Activated CD4-positive, alpha-beta T cell treated with anti-CD3 and anti-CD28 coated beads, Interleukin-2, amount 50 U/mL, for 1 hour (primary cell): Measurements from ENCODE around the gene ATP8B1.

ENCODE experiments used
- DNase-seq: peaks from one replicate; pipeline ENCODE4 v3.0.0-alpha.2; 2020

Gene ATP8B1

DNA sequence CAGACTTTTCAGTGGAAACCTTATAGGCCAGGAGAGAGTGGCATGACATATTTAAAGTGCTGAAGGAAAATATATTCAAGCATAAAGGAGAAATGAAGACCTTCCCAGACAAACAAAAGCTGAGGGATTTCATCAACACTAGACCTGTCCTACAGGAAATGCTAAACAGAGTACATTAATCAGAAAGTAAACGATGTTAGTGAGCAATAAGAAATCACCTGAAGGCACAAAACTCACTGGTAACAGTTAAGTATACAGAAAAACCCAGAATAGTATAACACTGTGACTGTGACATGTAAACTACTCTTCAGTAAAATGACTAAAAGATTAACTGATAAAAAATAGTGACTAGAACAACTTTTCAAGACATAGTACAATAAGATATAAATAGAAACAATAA is 87.4 kb downstream of the ATP8B1 start:
- no peak for DNase-seq

DNA sequence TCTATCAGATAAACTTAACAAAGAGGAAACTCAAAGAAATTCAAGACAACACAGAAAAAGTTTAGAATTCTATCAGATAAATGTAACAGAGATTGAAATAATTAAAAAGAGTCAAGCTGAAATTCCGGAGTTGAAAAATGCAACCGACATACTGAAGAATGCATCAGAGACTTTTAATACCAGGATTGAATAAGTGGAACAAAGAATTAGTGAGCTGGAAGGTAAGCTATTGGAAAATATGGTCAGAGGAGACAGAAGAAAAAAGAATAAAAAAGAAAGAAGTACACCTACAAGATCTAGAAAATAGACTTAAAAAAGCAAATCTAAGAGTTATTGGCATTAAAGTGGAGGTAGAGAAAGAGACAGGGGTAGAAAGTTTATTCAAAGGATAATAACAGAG is 88.0 kb downstream of the ATP8B1 start:
- DNase-seq: no peak

DNA sequence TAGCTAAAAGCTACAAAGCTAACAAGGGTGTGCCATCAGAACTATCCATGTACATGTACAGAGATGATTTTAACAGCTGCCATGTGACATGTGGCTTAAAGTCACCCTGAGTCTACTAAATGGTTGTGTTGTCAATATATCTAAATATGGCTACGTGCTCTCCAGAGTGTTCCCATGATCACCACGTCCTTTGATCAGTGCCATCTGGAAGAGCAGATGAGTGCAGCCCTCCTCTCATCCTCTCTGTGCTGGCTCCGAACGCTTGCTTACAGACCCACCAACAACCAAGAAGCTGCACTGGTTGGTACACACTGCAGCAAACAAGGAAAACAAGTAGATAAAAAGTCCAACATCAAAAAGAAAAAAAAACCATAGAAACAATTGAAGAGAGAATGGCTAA is 92.9 kb downstream of the ATP8B1 start:
- no peak for DNase-seq

DNA sequence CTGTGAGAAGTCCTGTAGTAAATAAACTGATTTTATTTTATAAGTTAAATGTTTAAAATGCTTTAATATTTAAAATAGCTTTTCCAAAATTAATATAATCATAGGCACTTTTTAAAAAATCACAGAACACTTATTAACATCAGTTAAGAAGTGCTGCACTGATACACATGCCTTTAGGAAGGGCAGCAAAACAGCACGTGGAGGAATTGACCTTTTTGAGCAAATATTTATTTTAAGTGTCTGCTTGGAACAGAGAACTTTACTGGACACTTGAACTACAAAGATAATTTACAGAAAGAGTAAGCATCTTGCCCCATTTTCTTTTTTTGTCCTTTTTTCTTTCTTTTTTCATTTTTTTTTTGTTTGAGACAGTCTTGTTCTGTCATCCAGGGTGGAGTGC is 93.8 kb downstream of the ATP8B1 start:
- DNase-seq: no peak

DNA sequence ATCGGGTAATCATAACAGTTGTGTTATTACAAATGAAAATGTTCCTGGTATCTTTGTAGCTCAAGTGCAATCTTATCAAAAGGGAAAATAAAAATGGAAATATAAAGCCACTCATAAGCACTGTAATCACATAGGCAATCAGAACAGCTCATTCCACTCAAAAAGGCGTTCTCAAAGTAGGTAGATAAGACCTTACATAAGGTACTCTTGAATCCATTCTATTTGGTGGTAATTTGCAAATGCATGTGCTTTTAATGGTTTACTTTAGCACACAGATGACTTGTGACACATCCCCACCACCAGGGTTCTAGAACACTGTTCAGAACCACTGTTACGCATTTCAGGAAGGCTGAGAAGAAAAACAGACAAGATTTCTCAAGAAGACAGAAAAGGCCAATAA is 94.8 kb downstream of the ATP8B1 start:
- DNase-seq: no peak

DNA sequence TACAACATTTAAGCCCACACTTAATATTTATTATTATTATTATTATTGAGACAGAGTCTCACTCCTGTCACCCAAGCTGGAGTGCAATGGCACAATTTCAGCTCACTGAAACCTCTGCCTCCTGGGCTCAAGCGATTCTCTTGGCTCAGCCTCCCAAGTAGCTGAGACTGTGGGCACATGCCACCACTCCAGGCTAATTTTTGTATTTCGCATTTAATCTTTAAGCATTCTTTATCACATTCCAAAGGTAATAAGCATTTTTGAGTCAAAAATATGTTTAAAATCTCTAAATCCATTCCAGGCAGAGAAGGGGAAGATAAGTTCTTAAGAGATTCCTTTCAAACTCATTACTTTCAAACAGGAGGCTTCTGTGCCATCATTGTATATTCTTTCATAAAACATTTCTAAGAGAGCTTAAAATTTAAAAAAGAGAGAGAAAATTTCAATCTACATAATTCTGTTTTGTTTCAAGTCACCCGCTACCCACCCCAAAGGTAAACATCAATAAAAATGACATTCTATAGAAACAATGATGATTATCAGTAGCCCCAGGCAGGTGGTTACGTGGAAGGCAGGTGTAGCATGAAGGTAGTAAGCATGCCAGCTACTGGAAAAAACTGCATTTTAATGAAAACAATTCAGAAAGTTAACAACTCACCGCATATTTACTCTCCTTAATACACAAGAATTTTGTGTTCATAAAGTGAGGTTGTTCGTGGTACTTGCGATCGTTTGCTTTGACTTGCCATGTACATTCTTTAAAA is 97.1 kb downstream of the ATP8B1 start:
- no peak for DNase-seq

DNA sequence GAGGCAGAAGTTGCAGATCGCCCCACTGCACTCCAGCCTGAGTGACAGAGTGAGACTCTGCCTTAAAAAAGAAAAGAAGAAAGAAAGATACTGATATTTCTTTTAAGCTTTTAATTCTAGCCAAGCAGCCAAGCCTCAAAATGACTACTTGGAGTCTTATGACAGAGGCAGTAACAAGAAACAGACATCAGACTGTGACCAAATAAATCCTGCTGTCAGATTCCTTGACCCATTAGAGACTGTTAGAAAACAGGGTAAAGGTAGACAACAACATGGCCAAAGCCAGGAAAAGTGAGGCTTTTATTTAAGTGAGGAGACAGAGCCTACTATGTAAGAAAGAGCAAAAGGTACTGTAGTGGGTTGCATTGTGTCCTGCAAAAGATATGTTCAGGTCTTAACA is 98.1 kb downstream of the ATP8B1 start:
- DNase-seq: no peak

DNA sequence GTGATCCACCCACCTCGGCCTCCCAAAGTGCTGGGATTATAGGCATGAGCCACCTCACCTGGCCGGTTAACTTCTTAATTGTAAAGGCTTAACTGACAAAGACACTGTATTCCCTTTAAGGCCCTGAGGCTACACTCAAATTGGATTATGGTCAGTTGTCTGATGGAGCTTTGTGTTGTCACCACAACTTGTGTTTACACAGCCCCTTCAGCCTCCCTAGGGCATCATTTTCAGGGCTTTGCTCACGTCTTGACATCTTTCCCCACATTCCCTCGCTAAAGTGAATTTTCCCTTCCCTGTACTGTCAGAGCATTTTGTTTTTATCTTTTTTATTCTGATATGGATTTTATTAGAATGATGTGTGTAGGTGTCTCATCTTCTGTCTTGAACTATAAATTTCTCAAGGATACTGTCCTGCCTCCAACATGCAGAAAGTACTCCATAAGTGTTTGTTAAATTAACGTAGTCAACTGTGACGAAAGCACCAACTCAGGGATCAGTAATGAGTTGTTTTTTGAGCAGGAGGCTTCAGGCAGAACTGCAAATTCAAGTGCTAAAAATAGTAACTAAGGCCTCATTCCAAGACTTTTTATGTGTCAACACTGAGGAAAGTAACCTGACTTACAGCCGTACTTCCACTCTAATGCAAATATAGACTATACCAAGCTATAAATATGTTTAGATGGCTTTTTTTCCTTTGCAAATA is 104.4 kb downstream of the ATP8B1 start:
- DNase-seq: no peak

DNA sequence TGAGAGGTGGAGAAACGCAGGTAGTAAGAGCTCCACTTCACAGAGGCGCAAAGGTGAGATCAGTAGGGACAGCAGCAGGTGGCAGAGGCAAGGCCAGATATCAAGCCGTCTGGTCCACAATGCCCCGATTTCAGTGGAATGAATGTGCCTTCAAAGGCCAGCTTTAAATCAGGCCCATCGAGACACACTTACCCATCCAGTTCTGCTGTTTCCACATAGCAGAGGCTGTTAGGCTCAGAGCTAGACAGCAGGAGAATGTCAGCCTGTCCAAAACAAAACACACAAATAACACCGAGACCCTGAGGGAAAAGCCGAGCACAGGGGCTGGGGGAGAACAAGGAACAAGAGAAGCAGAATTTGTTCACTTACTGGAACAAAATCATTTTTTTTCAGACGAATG is 105.7 kb downstream of the ATP8B1 start:
- DNase-seq: no peak

DNA sequence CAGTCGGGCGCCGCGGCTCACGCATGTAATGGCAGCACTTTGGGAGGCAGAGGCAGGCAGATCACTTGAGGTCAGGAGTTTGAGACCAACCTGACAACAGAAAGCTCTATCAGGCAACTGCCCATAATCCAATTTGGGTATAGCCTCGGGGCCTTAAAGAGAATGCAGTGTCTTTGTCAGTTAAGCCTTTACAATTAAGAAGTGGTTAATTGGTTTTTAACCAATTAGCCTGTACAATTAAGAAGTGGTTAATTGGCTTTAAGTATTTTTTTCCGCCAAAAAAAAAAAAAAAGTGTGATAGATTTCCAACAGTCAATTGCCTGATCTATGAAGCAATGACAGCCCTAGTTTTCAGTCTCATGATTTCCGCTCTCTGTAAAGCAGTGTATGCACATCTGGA is 106.8 kb downstream of the ATP8B1 start:
- no peak for DNase-seq

DNA sequence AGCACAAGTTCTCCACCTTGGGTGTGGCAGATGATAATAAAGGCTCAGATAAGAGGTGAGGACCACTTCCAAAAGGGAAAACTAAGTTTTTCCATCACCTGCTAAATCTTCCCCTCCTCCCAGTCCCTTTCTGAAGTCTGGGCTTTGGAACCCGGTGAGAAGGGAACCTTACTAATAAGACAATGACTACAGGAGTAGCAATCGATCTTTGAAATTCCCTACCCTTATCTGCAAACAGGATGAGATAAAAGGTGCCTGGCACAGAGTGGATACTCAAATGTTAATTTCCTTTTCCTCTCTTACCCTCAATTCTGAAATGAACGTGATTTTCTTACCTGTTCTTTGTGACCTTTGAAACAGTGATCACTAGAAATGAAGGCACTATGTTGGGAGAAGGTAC is 111.8 kb downstream of the ATP8B1 start:
- DNase-seq: no peak

DNA sequence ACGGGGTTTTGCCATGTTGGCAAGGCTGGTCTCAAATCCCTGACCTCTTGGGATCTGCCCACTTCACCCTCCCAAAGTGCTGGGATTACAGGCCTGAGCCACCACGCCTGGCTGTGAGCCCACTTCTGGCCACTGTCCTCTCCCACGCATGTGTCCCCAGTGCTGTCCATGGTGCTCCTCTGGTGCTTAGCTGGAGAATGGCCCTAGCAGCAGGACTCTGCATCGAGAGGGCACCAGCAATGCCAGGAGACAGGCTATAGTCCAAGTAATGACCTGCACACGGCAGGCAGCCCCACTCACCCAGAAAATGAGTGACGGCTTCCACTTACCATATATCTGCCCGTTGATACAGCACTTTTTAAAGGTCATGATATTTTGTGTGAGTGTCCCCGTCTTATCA is 115.1 kb downstream of the ATP8B1 start:
- no peak for DNase-seq

DNA sequence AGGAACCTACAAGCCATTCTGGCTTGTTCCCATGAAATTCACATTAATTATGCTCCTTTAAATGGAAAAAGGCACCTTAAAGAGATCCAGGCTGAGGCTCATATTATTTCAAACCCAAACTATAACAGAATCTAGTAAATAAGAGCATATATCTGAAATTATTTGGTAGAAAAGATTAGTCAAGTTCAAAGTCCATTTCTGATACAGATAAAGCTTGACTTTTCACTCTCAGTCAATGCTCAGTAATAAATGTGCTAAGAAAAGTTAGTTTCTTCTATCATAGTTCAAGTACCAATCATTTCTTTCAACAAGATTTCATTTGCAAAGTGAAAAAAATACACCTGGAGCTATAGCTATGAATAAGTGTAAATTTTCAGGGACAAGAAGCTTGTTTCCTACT is 119.6 kb downstream of the ATP8B1 start:
- no peak for DNase-seq

DNA sequence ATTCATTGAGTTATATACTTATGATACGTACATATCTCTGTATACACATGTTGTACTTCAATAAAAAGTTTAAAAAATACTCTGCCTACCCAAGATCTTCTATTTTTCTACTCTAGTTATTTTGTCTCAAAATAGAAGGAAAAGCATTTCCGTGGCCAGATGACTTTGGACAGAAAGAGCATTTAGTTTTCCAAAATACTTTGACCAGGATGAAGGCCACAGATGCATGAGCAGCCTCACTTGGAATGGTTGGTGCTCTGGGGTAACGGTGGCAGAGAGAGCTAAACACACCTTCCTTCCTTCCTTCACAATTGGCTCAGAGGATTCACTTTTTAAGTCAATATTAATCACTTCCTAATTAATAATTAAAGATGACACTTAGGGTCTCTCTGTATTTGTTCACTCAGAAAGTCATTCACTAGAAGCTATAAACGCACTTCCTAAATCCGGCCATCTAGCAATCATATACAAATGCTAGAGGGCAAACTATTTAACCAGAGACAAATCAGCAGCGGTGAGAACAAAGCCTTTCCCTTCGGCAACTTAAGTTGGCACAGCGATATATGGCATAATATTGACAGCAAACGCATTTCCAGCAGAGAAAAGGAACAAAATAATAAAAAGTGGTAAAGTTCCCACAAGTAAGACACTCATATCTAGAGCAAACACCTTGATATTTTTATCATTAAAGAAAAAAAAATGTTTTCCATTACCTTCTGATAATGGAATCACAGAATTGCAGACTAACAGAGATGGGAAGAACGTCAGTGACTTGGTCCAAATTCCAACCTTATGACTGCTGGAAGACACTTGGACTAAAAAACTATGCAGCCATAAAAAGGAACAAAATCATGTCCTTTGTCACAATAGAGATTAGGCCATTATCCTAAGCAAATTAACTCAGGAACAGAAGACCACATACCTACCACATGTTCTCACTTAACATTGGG is 125.6 kb downstream of the ATP8B1 start:
- no peak for DNase-seq

DNA sequence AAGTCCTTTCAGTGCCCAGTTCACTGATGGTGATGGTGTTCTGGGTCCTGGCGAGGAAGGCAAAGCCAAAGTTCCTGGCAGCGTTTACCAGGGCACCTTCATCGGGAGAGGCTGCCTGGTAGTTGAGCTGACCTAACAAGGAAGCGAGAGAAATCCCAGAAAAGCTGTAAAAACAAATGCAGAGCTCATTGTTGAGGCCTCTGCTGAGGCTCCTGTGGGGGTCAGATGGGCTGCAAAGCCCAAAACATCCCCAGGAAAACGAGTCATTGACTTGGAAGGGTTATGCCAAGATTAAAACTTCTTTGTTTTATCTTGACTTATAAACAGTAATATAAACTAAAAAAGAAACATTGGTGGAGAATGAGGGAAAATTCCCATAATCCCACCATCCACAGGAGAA is 128.2 kb downstream of the ATP8B1 start:
- DNase-seq: no peak

DNA sequence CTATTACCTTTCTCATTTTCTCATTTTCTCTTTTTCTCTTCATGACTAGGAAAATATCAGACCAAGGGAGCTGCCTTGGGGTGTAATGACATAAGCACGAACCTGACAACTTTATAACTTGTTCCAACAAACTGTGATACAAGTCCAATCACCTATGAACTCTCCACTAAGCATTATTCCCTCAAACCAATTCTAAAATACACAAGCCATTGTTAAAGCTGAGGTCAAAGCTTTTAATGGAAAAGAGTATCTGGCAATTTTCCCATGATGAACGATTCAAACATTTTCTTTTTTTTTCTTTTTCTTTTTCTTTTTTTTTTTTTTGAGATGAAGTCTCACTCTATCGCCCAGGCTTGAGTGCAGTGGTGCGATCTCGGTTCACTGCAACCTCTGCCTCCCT is 133.1 kb downstream of the ATP8B1 start:
- DNase-seq: no peak

DNA sequence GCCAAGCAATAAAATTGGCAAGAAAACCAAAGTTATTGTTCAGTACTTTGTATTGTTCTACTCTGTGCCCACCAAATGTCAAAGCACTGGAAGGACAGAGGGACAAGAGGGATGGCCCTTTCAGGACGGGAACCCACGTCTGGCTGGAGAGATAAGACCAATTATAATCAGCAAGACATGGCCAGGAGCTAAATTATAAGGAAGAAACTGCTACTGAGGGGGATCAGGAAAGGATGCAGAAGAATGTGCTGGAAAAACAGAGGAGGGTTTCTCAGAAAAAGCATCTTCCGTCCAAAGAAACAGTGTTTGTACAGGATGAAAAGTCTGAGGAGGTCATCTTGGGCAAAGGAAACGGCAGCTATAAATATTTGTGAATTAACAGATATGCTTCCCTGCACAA is 135.1 kb downstream of the ATP8B1 start:
- no peak for DNase-seq

DNA sequence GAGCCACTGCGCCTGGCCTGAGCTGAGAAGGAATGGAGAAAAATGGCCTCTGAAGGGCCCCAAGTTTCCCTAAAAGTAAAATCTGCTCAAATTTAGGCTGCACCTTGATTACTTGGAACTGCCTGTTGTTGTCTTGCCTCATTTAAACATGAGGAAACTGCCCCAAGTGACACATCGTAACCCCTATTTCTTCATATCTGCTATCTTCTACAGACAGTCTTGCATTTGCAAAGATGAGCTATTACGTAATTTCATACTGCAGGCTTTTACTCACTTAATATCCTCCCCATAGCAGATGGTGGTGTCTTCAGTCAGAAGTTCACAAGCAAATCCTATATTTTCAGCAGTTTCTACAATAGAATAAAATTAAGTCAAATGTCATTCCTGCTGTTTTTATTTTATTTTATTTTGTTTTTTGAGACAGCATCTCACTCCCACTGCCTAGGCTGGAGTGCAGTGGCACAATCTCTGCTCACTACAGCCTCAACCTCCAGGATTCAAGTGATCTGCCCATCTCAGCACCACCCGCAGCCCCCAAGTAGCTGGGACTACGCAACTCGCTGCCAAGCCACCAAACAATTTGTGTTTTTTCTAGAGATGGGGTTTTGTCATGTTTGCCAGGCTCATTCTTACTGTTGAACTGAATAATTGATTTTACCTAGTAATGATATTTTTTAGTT is 136.2 kb downstream of the ATP8B1 start:
- no peak for DNase-seq

DNA sequence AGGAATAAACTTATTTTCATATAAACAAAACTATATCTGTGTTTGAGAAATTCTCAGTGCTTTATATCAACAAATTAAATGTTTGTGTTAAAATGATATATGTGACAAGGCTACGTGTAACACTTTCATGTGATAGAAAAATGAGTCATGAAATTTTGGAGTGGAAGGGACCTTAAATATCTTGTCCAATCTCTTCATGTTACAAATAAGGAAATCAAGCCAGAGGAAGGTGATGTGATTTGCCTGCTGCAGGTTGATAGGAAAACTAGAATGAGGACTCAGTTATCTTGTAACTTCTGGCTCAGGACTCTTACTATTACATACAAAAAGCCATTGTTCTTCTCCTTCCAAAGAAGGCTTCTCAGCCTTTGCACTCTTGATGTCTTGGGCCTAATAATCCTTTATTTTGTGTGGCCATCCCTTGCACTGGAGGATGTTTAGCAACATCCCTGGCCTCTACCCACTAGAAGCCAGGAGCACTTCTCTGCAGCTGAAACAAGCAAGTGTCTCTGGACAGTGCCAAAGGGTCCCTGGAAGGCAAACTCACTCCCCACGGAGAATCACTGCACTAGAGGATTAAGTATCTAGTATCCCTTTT is 138.4 kb downstream of the ATP8B1 start:
- DNase-seq: no peak

DNA sequence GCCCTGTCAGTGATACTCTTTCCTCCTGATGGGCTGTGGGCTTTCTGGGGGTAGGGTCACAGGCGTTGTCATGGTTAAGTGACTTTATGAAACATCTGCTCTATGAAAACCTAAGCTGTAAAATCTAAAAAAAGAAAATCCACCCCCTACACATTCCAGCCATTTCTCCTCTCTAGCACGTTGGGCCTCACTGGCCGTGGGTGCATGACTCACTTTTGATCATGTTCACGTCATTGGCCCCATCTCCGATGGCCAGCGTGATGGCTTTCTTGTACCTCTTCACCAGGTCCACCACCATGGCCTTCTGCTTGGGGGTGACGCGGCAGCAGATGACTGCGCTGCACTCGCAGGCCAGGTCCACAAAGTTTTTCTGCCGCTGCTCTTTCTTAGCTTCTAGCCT is 142.2 kb downstream of the ATP8B1 start:
- DNase-seq: no peak

DNA sequence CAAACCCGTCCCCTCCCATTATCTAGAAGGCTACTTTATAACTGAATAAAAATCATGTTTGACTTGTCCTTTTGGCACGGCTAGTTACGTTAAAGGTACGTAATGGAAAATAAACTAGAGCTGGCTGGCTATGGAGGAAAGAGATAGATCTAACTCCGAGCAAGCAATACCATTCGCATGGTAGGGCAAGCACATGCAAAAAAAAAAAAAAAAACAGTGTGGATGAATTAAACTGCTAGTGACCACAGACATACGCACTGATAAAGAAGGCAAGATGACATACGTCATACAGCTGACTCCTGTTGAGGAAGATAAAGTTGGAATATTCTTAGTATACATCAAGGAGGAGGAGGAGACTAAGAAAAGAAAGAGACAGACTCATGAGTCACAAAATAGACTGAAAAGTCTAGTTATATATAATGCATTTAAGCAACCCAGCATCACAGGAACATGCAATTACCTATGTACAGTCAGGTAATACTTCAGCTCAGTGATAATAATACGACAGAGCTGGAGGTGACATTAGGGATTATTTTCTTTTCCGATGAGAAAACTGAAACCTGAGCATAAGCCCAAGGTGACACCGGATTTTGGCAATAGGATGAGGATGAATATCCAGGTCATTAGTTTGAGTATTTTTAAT is 143.5 kb downstream of the ATP8B1 start:
- no peak for DNase-seq

DNA sequence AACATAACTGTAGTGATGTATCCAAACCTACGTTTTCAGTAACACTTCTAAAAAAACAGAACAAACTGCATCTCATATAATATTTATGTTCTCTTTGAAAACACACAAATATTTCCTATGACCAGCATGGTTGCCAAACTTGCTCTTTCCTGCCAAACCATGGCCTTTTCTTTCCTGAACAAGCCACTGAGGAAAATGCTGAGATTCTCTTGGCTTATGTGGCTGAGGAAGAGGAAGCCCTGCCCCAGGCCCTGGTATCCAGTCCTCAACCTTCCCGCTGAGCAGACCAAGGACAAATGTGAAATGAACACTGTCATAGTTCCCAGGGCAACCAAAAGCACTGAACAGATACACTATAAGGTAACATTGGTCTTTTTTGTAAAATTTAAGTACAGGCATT is 145.6 kb downstream of the ATP8B1 start:
- no peak for DNase-seq
